ENCODE data around the gene ANKRD33. TPM values are rescaled to one million over a fixed set of nuclear protein-coding genes. Genes with fewer than 3 reads are reported as not detected.

ANKRD33 gene
- total RNA-seq, 1 experiment from 2014 or later: 0.81 TPM

DNA sequence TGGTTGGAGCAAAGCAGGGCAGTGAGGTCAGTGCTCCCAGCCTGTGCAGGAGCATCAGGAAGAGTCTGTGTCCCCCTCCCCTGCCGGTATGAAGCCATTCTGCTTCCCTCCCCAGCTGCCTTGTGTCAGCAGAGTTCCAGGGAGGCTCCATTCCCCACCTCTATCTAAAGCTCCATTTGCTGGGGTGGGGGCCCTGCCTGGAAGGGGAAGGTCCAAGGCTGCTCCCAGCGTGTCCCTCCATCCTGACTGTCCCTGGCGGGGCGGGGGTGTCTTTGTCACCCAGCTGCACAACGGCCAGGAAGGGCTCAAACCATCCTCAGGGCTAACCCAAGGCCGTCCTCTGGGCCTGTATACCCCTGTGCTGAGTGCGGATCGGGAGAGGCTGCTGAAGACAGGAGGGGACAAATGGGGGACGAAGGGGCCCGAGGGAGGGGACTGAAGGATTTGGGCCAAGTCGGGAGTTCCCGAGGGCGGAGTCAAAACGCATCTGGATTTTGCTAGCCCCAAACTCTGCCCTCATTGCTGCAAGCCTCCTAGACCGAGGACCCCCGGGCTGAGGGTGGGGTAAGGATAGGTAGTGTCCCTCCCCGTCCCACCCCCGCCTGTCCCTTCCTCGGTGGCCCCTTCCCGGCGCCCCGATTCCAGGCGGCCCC, 18.7 kb downstream of the ANKRD33 start:
- Histone ChIP-seq H2AK5ac (ENCODE audit: insufficient read length, low read length) (no peak overlapping the region), H3K79me2 (ENCODE audit: insufficient read depth, low read length) (no peaks in the 10 kb centered on the region), H4K8ac (replicated peaks; ENCODE audit: insufficient read length, low read depth, low read length) (no peak overlapping the region), H4K20me1 (ENCODE audit: control insufficient read depth, insufficient read depth, insufficient read length) (peaks cover 3% of the 10 kb centered on the region), H3K4ac (ENCODE audit: low read depth, low read length) (no peak overlapping the region), H2AFZ (ENCODE audit: low read length) (no peak overlapping the region), H4K5ac (ENCODE audit: insufficient read length, low read depth, low read length) (no peak overlapping the region), H3K14ac (ENCODE audit: insufficient read depth, low read length) (no peak overlapping the region), H3K4me2 (ENCODE audit: insufficient read depth, insufficient read length, low read length) (peak overlapping the region; percentile 19), H2BK12ac (ENCODE audit: insufficient read length, low read depth, low read length) (no peak overlapping the region), H3K23me2 (ENCODE audit: insufficient read length, low read depth, low read length, poor library complexity, severe bottlenecking) (no peaks in the 10 kb centered on the region), H2BK5ac (ENCODE audit: insufficient read length, low read length) (no peak overlapping the region), H3K79me1 (ENCODE audit: insufficient read depth, low read depth, low read length, poor library complexity, severe bottlenecking) (no peaks in the 10 kb centered on the region), H3K9me3 (ENCODE audit: control insufficient read depth, low read depth, low read length) (no peaks in the 10 kb centered on the region), H3K18ac (ENCODE audit: insufficient read length, low read depth, low read length) (no peak overlapping the region), H2BK120ac (ENCODE audit: low read depth, low read length, poor library complexity, severe bottlenecking) (no peak overlapping the region), H3K56ac (ENCODE audit: insufficient read length, low read depth, low read length) (no peak overlapping the region), H3K4me1 (ENCODE audit: insufficient read depth, low read length) (peaks cover 2% of the 10 kb centered on the region; the same call in 1 of the 2 replicates), H3K27me3 (ENCODE audit: insufficient read depth, low read length) (peaks cover 5% of the 10 kb centered on the region; the same call in 1 of the 2 replicates), H4K91ac (ENCODE audit: insufficient read length, low read depth, low read length) (no peak overlapping the region), H2BK15ac (ENCODE audit: low read depth, low read length) (no peak overlapping the region), H3K27ac (ENCODE audit: insufficient read length, low read depth, low read length) (no peak overlapping the region), H3K9ac (ENCODE audit: extremely low read depth, insufficient read length, low read length) (no peak overlapping the region), H3K23ac (ENCODE audit: insufficient read length, low read depth, low read length) (no peak overlapping the region), H2BK20ac (ENCODE audit: low read depth, low read length, poor library complexity, severe bottlenecking) (no peak overlapping the region), H3T11ph (ENCODE audit: low read length) (no peak overlapping the region)
- Mint-ChIP-seq H3K36me3 (ENCODE audit: insufficient read depth in 1 of 3, low read depth in 3 of 3) (no peaks in the 10 kb centered on the region), H3K27me3 (ENCODE audit: low read depth) (peaks cover 15% of the 10 kb centered on the region), H3K4me1 (peaks cover 6 to 17% of the 10 kb centered on the region in 2 experiments), H3K9me3 (no peaks in the 10 kb centered on the region; a peak in 1 of 5 replicates), H3K4me3 (no peak overlapping the region), H3K27ac (no peak overlapping the region; a peak in 1 of 7 replicates)
- no CpG with 5 or more reads among the region's 23 CpGs for WGBS (ENCODE audit: extremely low coverage, insufficient read length, low lambda C conversion rate)
- TF ChIP-seq CTCF (conservative IDR thresholded peaks at IDR 0.05): no peak
- DNase-seq: no peak

All from H9 (cell line).